VCaP (cell line): Measurements from ENCODE around the gene KCNQ1OT1.

Experiments used
- H3K27ac ChIP-seq: fragments of 450-650 bp; 2 replicates; pipeline ENCODE4 v1.5.1; 2017
- CTCF ChIP-seq: fragments of 450-650 bp; conservative IDR thresholded peaks from 2 replicates; pipeline ENCODE4 v1.5.1; 2017; ENCODE audit warnings: mild to moderate bottlenecking, moderate library complexity

KCNQ1OT1 gene

GRCh38 chr11:2662024-2662312 lies 37.8 kb downstream of the KCNQ1OT1 start:
- TF ChIP-seq CTCF, result no peak
- H3K27ac ChIP-seq, result no peak overlapping the region

- no peak overlapping the region for H3K27ac ChIP-seq
- TF ChIP-seq CTCF, result no peak
Observed at GRCh38 chr11:2661173-2662023, 38.4 kb downstream of the KCNQ1OT1 start.

GRCh38 chr11:2660357-2660939 lies 39.3 kb downstream of the KCNQ1OT1 start:
- H3K27ac ChIP-seq, result no peak overlapping the region
- no peak for TF ChIP-seq CTCF

GRCh38 chr11:2657697-2658284 lies 42.0 kb downstream of the KCNQ1OT1 start:
- TF ChIP-seq CTCF, result no peak
- no peak overlapping the region for H3K27ac ChIP-seq

- no peak for TF ChIP-seq CTCF
- no peak overlapping the region for H3K27ac ChIP-seq
Observed at GRCh38 chr11:2656859-2657258, 42.9 kb downstream of the KCNQ1OT1 start.

GRCh38 chr11:2655834-2656622 lies 43.8 kb downstream of the KCNQ1OT1 start:
- TF ChIP-seq CTCF, result no peak
- no peak overlapping the region for H3K27ac ChIP-seq

- TF ChIP-seq CTCF, result no peak
- H3K27ac ChIP-seq, result no peak overlapping the region
Observed at GRCh38 chr11:2655016-2655719, 44.6 kb downstream of the KCNQ1OT1 start.
